SJSA1 (cell line): ENCODE results near the gene CACNA2D3. TPM values are rescaled to one million over a fixed set of nuclear protein-coding genes. Genes with fewer than 3 reads are reported as not detected.

Source experiments
- DNase-seq, 2 experiments: peaks; one replicate each; pipeline ENCODE4 v3.0.0-alpha.2; 2015 to 2020; ENCODE audit warnings: low spot score in 2 of 2, low read depth in 1 of 2
- H3K27ac ChIP-seq: fragments of 250-450 bp; sonication (Bioruptor Pico); 2 replicates; pipeline ENCODE4 v1.5.1; 2020; ENCODE audit warnings: mild to moderate bottlenecking, moderate library complexity
- H3K27me3 ChIP-seq: fragments of 250-450 bp; sonication (Bioruptor Pico); replicated peaks from 2 replicates; pipeline ENCODE4 v1.5.1; 2020; ENCODE audit warnings: mild to moderate bottlenecking, moderate library complexity
- H3K36me3 ChIP-seq: fragments of 250-450 bp; sonication (Bioruptor Pico); 2 replicates; pipeline ENCODE4 v1.5.1; 2020; ENCODE audit warnings: mild to moderate bottlenecking
- H3K4me1 ChIP-seq: fragments of 250-450 bp; sonication (Bioruptor Pico); replicated peaks from 2 replicates; pipeline ENCODE4 v1.6.1; 2021; ENCODE audit warnings: mild to moderate bottlenecking
- H3K4me3 ChIP-seq: fragments of 250-450 bp; sonication (Bioruptor Pico); 2 replicates; pipeline ENCODE4 v1.5.1; 2020; ENCODE audit warnings: mild to moderate bottlenecking
- H3K9me3 ChIP-seq: fragments of 250-450 bp; sonication (Bioruptor Pico); replicated peaks from 2 replicates; pipeline ENCODE4 v1.5.1; 2020; ENCODE audit warnings: mild to moderate bottlenecking
- total RNA-seq: library from RNA; depleted of rRNA; stranded (reverse); fragments of >200 nt; shearing (Covaris generic); gene quantifications from 2 replicates; pipeline ENCODE4 v1.2.3, GENCODE V29; 2014

The CACNA2D3 gene
- total RNA-seq, 1 experiment from 2014 or later, result not detected

DNA sequence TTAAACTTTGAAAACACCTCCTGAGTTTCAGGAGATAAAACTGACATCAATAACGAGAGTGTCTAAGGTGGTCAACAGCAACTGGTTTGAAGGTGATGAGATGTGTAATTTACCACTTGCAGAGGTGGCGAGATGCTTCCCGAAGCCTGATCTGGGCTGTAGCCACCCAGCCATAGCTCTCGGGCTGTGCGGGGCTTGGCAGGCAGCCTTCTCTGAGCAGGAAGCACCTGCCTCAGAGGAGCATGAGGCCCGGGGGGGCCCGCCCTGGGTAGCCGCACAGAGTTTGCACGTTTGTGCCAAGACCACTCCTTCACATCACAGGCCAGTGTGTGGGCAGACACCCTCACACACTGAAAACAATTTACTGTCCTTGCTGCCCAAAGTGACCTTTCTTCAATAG, 220.3 kb downstream of the CACNA2D3 start:
- H3K27ac ChIP-seq, result no peak overlapping the region
- H3K4me3 ChIP-seq, result no peak overlapping the region
- H3K9me3 ChIP-seq, result no peaks in the 10 kb centered on the region
- H3K4me1 ChIP-seq, result no peaks in the 10 kb centered on the region
- H3K36me3 ChIP-seq, result no peaks in the 10 kb centered on the region
- DNase-seq, result no peak
- H3K27me3 ChIP-seq, result no peaks in the 10 kb centered on the region

DNA sequence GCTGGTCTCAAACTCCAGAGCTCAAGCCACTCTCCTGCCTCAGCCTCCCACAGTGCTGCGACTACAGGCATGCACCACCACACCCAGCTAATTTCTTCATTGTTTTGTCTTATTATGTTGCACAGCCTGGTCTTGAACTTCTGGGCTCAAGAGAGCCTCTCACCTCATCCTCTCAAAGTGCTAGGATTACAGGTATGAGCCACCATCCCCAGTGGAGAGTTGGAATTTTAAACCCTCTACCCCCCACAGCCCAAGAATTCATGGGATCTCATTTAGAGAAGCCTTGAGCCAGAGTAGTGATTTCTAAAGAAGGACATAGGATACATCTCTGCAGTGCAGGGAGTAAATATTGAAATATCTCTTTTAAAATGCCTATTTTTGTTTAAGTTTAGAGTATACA, 221.1 kb downstream of the CACNA2D3 start:
- no peaks in the 10 kb centered on the region for H3K27me3 ChIP-seq
- DNase-seq, result no peak
- H3K27ac ChIP-seq, result no peak overlapping the region
- H3K4me1 ChIP-seq, result no peaks in the 10 kb centered on the region
- H3K4me3 ChIP-seq, result no peak overlapping the region
- no peaks in the 10 kb centered on the region for H3K9me3 ChIP-seq
- H3K36me3 ChIP-seq, result no peaks in the 10 kb centered on the region

DNA sequence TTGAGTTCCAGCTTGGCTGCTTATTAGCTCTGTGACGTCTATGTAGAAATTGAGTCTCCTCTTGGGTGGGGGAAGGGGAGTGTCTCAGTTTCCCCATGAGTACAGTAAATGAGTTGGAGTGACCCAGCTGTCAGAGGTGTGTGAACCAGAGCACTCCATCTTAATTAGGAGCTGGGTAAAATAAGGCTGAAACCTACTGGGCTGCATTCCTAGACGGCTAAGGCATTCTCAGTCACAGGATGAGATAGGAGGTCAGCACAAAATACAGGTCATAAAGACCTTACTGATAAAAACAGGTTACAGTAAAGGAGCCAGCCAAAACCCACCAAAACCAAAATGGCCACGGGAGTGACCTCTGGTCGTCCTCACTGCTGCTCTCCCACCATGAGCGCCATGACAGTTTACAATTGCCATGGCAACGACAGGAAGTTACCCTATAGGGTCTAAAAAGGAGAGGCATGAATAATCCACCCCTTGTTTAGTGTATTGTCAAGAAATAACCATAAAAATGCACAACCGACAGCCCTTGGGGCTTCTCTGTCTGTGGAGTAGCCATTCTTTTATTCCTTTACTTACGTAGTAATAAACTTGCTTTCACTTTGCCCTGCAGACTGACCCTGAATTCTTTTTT, 222.4 kb downstream of the CACNA2D3 start:
- H3K27me3 ChIP-seq, result no peaks in the 10 kb centered on the region
- no peaks in the 10 kb centered on the region for H3K4me1 ChIP-seq
- no peak overlapping the region for H3K27ac ChIP-seq
- no peak for DNase-seq
- H3K4me3 ChIP-seq, result no peak overlapping the region
- no peaks in the 10 kb centered on the region for H3K36me3 ChIP-seq
- H3K9me3 ChIP-seq, result no peaks in the 10 kb centered on the region

DNA sequence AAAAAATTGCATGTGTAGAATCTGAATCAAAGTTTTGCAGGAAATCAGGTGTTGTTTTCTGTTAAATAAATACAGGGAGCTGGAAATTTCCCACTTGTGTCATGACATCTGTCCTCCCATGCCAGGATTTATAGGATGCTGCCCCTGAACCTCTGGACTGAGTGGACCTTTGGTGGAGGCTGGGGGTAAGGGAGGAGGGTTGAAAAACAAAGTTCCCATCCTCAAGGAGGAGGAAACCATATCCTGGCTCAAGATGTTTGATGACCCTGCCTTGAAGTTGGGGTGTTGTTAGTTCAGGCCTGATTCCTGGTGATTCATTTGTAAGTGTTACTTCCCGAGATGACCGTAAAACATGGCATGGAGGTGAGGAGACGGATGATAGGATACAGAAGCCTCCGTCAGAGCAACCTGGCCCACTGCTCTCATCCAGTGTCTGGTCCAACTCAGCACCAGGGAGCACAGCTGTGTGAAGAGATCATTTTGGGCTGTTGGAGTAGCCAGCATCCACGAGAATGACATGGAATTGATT, 223.6 kb downstream of the CACNA2D3 start:
- DNase-seq, result no peak
- Histone ChIP-seq H3K9me3 (no peaks in the 10 kb centered on the region), H3K27me3 (no peaks in the 10 kb centered on the region), H3K4me1 (no peaks in the 10 kb centered on the region), H3K4me3 (no peak overlapping the region), H3K36me3 (no peaks in the 10 kb centered on the region), H3K27ac (no peak overlapping the region)

DNA sequence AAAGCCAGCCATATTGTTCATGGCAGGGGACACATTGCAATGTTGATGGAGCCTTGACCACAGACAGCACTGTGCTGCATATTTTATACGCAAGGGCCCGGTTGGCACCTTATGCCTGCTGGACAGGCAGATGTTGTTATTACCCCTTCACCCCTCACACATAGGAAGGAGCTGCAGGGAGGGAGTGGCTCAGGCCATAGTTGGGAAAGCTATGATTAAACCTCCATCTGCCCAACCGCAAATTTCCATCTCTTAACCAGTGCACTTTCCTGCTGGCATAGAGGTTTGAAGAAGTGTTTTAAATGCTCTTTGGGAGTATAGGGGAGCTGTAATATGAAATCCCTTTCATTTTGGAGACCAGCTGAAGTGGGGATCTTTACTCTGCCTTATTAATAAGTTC, 224.7 kb downstream of the CACNA2D3 start:
- Histone ChIP-seq H3K27me3 (no peaks in the 10 kb centered on the region), H3K4me3 (no peak overlapping the region), H3K4me1 (no peaks in the 10 kb centered on the region), H3K36me3 (no peaks in the 10 kb centered on the region), H3K9me3 (no peaks in the 10 kb centered on the region), H3K27ac (no peak overlapping the region)
- DNase-seq, result no peak

DNA sequence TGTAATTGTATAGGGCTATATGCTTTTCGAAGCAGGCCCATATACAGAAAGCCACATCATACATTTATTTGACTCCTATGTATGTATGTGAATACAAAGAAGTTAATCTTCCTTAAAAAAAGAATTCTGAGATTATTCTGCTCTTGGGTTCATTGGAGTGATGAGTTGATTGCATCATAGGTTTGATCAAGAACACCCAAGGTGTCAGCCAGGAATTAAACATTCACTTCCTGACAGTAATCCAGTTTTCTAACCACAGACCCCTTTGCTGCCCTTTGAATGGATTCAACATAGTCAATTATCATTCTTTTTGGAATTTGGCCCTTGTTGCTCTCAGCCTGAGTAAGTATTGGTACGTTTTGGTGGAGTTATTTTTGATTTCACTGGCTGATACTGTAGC, 225.6 kb downstream of the CACNA2D3 start:
- no peak overlapping the region for H3K4me3 ChIP-seq
- no peaks in the 10 kb centered on the region for H3K36me3 ChIP-seq
- no peaks in the 10 kb centered on the region for H3K27me3 ChIP-seq
- H3K9me3 ChIP-seq, result no peaks in the 10 kb centered on the region
- no peaks in the 10 kb centered on the region for H3K4me1 ChIP-seq
- H3K27ac ChIP-seq, result no peak overlapping the region
- no peak for DNase-seq

DNA sequence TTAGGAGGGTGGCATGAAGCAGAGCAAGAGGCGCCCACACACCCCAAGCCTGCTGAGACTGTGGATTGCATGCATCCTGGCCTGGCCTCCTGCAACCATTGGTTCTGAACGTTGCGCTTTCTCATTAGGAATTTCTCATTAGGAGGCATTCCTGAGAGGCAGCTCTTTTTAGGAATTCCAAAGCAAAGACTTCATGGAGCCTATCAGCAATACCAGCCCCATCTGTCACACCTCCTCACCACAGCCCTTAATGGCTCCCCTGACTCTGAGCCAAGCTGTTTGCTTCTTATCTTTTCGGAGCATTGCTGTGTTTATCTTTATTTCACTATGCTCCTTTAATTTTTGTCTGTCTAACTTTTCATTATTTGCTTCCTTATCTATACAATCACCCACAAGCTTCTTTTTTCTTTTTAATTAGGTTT, 226.9 kb downstream of the CACNA2D3 start:
- Histone ChIP-seq H3K27ac (no peak overlapping the region), H3K4me3 (no peak overlapping the region), H3K4me1 (no peaks in the 10 kb centered on the region), H3K9me3 (no peaks in the 10 kb centered on the region), H3K27me3 (no peaks in the 10 kb centered on the region), H3K36me3 (no peaks in the 10 kb centered on the region)
- no peak for DNase-seq

DNA sequence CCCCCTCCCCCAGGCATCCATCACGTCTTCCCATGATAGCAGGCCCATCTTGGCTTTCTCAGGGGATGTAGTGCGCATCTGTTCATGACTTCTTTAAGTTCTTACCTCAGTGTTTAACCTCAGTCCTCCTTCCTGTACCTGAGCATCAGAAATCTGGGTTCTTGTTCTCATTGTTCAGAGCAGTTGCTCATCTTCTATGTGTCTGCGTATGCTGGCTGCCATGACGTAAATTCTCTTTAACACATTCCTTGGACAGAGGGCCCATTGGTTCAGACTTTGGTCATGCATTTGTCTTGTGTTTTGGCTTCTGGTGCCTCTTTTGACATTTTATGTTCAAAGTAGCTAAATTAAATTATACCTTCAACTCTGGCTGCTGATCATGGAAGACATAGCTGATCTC, 227.3 kb downstream of the CACNA2D3 start:
- no peak for DNase-seq
- H3K4me3 ChIP-seq, result no peak overlapping the region
- H3K27ac ChIP-seq, result no peak overlapping the region
- H3K9me3 ChIP-seq, result no peaks in the 10 kb centered on the region
- no peaks in the 10 kb centered on the region for H3K36me3 ChIP-seq
- no peaks in the 10 kb centered on the region for H3K4me1 ChIP-seq
- H3K27me3 ChIP-seq, result no peaks in the 10 kb centered on the region

DNA sequence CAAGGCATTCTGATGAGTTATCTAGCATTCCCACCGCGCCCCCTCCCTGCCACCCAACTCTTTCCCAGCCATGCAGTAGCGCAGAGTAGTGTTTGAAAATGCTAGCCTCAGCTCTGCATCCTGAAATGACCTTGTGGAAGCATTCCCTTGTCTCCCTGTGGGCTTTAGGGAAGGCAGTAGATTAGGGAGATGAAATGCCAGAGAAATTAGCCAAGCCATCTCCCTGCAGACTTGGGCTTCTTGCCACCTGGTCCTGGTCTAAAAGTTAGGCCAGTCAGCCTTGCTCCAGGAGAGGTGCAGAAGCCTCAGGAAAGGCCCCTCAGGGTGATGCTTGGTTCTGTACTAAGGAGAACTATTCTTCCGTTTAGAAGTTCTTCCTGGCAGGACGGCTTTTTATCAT, 231.2 kb downstream of the CACNA2D3 start:
- Histone ChIP-seq H3K4me1 (no peaks in the 10 kb centered on the region), H3K4me3 (no peak overlapping the region), H3K36me3 (no peaks in the 10 kb centered on the region), H3K27ac (no peak overlapping the region), H3K27me3 (no peaks in the 10 kb centered on the region), H3K9me3 (no peaks in the 10 kb centered on the region)
- no peak for DNase-seq

DNA sequence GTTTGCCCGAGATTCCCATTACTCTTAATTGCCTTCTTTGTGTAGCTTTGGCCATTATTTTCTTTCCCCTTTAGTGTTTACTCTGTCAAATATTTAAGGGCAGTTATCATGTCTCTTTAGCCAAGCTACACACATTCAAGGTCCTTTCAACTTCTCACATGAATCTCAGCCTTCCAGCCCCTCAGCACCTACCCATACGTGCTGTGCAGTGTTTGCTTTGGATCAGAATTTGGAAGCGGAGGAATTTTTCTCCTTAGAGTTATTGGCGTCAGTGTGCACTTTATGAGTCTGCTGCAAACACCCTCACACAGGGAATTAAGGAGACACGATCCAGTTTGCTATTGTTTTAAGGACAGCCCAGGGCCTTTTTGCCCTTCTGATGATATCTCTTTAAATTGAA, 231.6 kb downstream of the CACNA2D3 start:
- Histone ChIP-seq H3K9me3 (no peaks in the 10 kb centered on the region), H3K27me3 (no peaks in the 10 kb centered on the region), H3K27ac (no peak overlapping the region), H3K4me3 (no peak overlapping the region), H3K36me3 (no peaks in the 10 kb centered on the region), H3K4me1 (no peaks in the 10 kb centered on the region)
- DNase-seq, result no peak

DNA sequence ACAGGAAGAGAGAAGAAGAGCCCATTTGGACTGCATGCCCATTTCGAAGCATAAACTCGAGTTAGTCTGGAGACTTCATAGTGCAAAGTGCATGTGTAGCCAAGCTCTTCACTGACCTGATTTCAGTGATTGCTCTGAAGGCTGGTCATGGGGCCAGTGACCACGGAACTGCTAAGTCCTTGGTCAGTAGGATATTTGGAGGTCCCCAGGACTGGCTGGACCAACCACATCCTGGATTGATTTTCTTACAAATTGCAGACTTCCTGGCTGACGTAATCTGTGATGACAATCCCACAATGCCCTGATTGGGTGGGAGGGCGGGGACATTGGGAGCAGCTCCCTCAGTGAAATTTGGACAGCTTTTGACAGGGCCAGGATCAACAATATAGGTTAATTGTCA, 233.4 kb downstream of the CACNA2D3 start:
- no peaks in the 10 kb centered on the region for H3K9me3 ChIP-seq
- no peak for DNase-seq
- H3K27ac ChIP-seq, result no peak overlapping the region
- H3K4me3 ChIP-seq, result no peak overlapping the region
- H3K36me3 ChIP-seq, result no peaks in the 10 kb centered on the region
- H3K27me3 ChIP-seq, result no peaks in the 10 kb centered on the region
- no peaks in the 10 kb centered on the region for H3K4me1 ChIP-seq

DNA sequence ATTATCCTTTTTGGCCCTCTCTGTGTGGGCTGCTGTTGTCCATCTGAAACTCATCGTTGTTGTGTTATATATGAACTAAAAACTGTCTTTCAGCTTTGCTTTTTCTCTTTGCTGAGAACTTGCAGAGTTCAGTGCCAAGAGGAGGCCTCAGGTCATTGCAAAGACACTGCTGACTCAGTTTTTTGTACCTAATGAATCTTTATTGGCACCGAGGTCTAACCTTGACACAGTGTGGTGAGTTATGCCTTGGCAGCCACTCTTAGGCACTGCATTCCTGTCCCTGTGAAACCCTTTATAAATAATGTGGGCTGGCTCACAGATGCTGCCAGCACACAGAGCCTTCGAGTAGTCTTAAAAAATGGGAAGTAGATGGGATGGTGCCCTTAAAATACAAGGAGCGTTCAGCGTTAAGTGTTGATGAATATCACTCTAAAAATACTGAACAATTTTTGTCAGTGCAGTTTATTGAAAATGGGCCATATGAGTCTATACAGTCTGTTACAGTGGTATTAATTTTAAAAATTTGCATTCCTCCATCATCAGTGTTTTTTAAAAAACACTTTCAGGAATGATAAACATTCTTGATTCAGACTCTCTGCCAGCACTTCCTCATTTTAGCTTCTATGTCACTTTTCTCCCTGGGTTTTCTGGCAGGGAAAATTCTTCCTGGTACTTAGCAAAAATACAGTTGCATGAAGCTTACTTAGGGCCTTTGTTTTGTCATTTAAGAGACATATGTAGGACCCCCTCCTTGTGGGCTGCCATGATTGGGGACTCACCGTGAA, 234.1 kb downstream of the CACNA2D3 start:
- no peak for DNase-seq
- Histone ChIP-seq H3K27ac (no peak overlapping the region), H3K4me1 (no peaks in the 10 kb centered on the region), H3K9me3 (no peaks in the 10 kb centered on the region), H3K36me3 (no peaks in the 10 kb centered on the region), H3K27me3 (no peaks in the 10 kb centered on the region), H3K4me3 (no peak overlapping the region)

DNA sequence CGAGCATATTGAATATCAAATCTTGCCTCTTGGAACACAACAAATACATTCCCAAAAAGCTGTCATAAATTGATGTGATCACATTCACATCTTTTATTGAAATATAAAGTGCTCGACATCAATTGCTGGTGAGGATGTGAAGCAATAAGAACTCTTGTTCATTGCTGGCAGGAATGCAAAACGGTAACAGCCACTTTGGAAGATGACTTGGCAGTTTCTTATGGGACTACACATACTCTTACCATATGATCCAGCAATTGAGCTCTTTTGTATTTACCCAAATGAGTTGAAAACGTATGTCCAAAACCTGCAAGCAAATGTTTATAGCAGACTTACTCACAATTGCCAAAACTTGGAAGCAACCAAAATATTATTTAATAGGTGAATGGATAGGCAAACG, 234.9 kb downstream of the CACNA2D3 start:
- no peak overlapping the region for H3K4me3 ChIP-seq
- no peaks in the 10 kb centered on the region for H3K36me3 ChIP-seq
- H3K9me3 ChIP-seq, result no peaks in the 10 kb centered on the region
- H3K27ac ChIP-seq, result no peak overlapping the region
- DNase-seq, result no peak
- H3K4me1 ChIP-seq, result no peaks in the 10 kb centered on the region
- H3K27me3 ChIP-seq, result no peaks in the 10 kb centered on the region

DNA sequence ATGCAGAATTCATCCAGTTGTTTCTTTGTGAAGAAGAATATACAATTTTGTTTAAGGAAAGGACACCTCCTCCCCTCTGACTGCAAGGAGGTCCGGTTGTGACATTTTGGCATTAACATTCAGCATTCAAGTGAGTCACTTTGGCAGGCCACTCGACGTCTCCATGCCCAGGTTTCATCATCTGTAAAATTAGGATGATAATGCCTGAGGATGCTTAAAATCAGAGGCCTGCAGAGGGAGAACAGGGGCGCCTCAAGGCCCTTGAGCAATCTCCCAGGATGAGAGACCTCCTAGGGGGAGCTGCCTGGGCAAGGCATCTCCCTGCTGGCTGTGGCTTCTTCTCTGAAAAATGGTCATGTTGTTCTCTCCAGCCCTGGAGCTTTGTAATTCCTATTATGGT, 236.0 kb downstream of the CACNA2D3 start:
- DNase-seq, result no peak
- Histone ChIP-seq H3K36me3 (no peaks in the 10 kb centered on the region), H3K4me3 (no peak overlapping the region), H3K4me1 (no peaks in the 10 kb centered on the region), H3K27ac (no peak overlapping the region), H3K27me3 (no peaks in the 10 kb centered on the region), H3K9me3 (no peaks in the 10 kb centered on the region)
